K562 (cell line): Measurements from ENCODE around the gene BACH1. TPM values are rescaled to one million over a fixed set of nuclear protein-coding genes. Genes with fewer than 3 reads are reported as not detected.
A peak's percentile ranks its signal among the peaks of the same experiment; 100 is the strongest.

ENCODE experiments used
- AFF4 ChIP-seq: sonication (generic); formaldehyde crosslinking; IDR thresholded peaks from 2 replicates; pipeline ENCODE4 v1.8.0; 2023; ENCODE audit warnings: mild to moderate bottlenecking, missing genetic modification reagents
- C11orf30 ChIP-seq: fragments of 450-650 bp; IDR thresholded peaks from 2 replicates; pipeline ENCODE4 v1.6.1; 2016; ENCODE audit warnings: low read depth, mild to moderate bottlenecking
- CTCFL ChIP-seq: IDR thresholded peaks from 2 replicates; pipeline ENCODE4 v1.6.1; 2011; ENCODE audit warnings: borderline replicate concordance, low read depth, mild to moderate bottlenecking, moderate library complexity, low read length; ENCODE audit not compliant: insufficient read depth, poor library complexity, severe bottlenecking
- DPF2 ChIP-seq: fragments of 450-650 bp; IDR thresholded peaks from 2 replicates; pipeline ENCODE4 v1.6.1; 2016
- HNRNPLL ChIP-seq: fragments of 200-400 bp; formaldehyde crosslinking; IDR thresholded peaks from 2 replicates; pipeline ENCODE4 v1.6.1; 2017; ENCODE audit warnings: low read length, low read depth, mild to moderate bottlenecking; ENCODE audit not compliant: poor library complexity, severe bottlenecking
- KDM1A ChIP-seq, 2 experiments: fragments of 450-650 bp; IDR thresholded peaks; 2 replicates each; pipeline ENCODE4 v1.6.1; 2016; ENCODE audit warnings: mild to moderate bottlenecking in 2 of 2
- MAFK ChIP-seq: IDR thresholded peaks from 2 replicates; pipeline ENCODE4 v1.6.1; 2011; ENCODE audit warnings: low read length, improper control_type of control experiment
- MNT ChIP-seq, 2 experiments: fragments of 450-650 bp; conservative IDR thresholded peaks; 2 replicates each; pipeline ENCODE4 v1.6.1; 2017; ENCODE audit warnings: mild to moderate bottlenecking in 2 of 2, moderate library complexity in 2 of 2
- MYNN ChIP-seq, 2 experiments: sonication (generic); formaldehyde crosslinking in 1 of 2; IDR thresholded peaks; 2 replicates each; pipeline versions ENCODE4 v1.5.0 to v1.6.1; 2016 to 2020; ENCODE audit warnings: antibody characterized with exemption in 1 of 2, missing genetic modification reagents in 1 of 2
- NBN ChIP-seq: fragments of 450-650 bp; IDR thresholded peaks from 2 replicates; pipeline ENCODE4 v1.6.1; 2016; ENCODE audit warnings: low read depth, mild to moderate bottlenecking
- NFE2L1 ChIP-seq: fragments of 450-650 bp; IDR thresholded peaks from 2 replicates; pipeline ENCODE4 v1.6.1; 2016; ENCODE audit warnings: missing genetic modification characterization, low read depth, mild to moderate bottlenecking, missing compliant biosample characterization, moderate library complexity, borderline replicate concordance
- SMARCA4 ChIP-seq: fragments of 450-650 bp; IDR thresholded peaks from 2 replicates; pipeline ENCODE4 v1.6.1; 2016
- SUPT5H ChIP-seq: fragments of 450-650 bp; IDR thresholded peaks from 2 replicates; pipeline ENCODE4 v1.6.1; 2016
- ZNF280A ChIP-seq: fragments of 450-650 bp; IDR thresholded peaks from 2 replicates; pipeline ENCODE4 v1.6.1; 2018; ENCODE audit warnings: mild to moderate bottlenecking, low read depth; ENCODE audit not compliant: partially characterized antibody
- ZNF561 ChIP-seq: fragments of 450-650 bp; formaldehyde crosslinking; conservative IDR thresholded peaks from 2 replicates; pipeline ENCODE4 v1.4.0; 2020; ENCODE audit warnings: mild to moderate bottlenecking, moderate library complexity
- ZNF639 ChIP-seq, 2 experiments: fragments of 200-800 bp in 1 of 2; sonication (Bioruptor generic) in 1 of 2; sonication (generic) in 1 of 2; formaldehyde crosslinking in 1 of 2; IDR thresholded peaks in 1 of 2; conservative IDR thresholded peaks in 1 of 2; 2 replicates each; pipeline versions ENCODE4 v1.5.0 to v1.6.1; 2016 to 2020; ENCODE audit warnings: missing compliant biosample characterization in 1 of 2, missing genetic modification characterization in 1 of 2, missing genetic modification reagents in 1 of 2
- polyA plus RNA-seq, 8 experiments: library from polyadenylated mRNA; depleted of rRNA in 4 of 8; stranded (reverse) in 5 of 8; unstranded in 3 of 8; fragments of >200 nt; fragmentation: Nextera tagmentation in 2 of 8; fragmentation: Illumina TruSeq in 1 of 8; extraction: Ambion mirVana in 2 of 8; extraction: Trizol in 1 of 8; gene quantifications; 2 replicates each; pipeline versions ENCODE4 v1.2.1 to v1.2.3, GENCODE V29; 2011 to 2014; ENCODE audit warnings: inconsistent platforms in 1 of 8, missing spikeins in 1 of 8
- total RNA-seq, 7 experiments: library from RNA; depleted of rRNA in 6 of 7; stranded (reverse); fragments of >200 nt in 6 of 7; fragmentation: Illumina TruSeq in 2 of 7; extraction: Trizol in 2 of 7; gene quantifications; 2 replicates each; pipeline versions ENCODE4 v1.2.1 to v1.2.3, GENCODE V29; 2011 to 2021; ENCODE audit warnings: low replicate concordance in 1 of 7

BACH1 gene
- total and polyA plus RNA-seq, 9 of the 15 experiments (the other 6 are each of a cell fraction or from before 2014, with no cell fraction given) = 10.6 to 58.5 (median 28.6) TPM

GRCh38 chr21:29316029-29316742 lies 17.5 kb downstream of the BACH1 start (continued):
- TF ChIP-seq CTCFL = no peak
- TF ChIP-seq MAFK = peak; percentile 96
- TF ChIP-seq HNRNPLL = no peak
- TF ChIP-seq AFF4 (CRISPR knock-in tag) = no peak
- TF ChIP-seq SUPT5H = no peak
- no peak for TF ChIP-seq ZNF561 (CRISPR knock-in tag)
- TF ChIP-seq DPF2 = peak; percentile 95
- TF ChIP-seq SMARCA4 = peak; percentile 92
- peak; percentile 70 for TF ChIP-seq MYNN (IDR thresholded peaks at IDR 0.05)
- no peak for TF ChIP-seq MYNN (CRISPR knock-in tag; IDR thresholded peaks at IDR 0.05)
- peak; percentile 100 for TF ChIP-seq C11orf30
- peak; percentile 46 to 60; a peak in 2 of 4 replicates for TF ChIP-seq KDM1A (IDR thresholded peaks at IDR 0.05)
- TF ChIP-seq ZNF639 (CRISPR knock-in tag; conservative IDR thresholded peaks at IDR 0.05 in 1 of 2, IDR thresholded peaks at IDR 0.05 in 1 of 2) = peak in 1 of 2 experiments; percentile 66; a peak in 1 of 4 replicates
- peak; percentile 49; the same call in 1 of the 2 replicates for TF ChIP-seq NFE2L1 (tag)
- no peak for TF ChIP-seq ZNF280A
- TF ChIP-seq NBN = 0 out of 2 replicates have a peak, but pooled peaks have one; percentile 64
- TF ChIP-seq MNT (conservative IDR thresholded peaks at IDR 0.05) = peak; percentile 29 to 49; a peak in 3 of 4 replicates
- TF ChIP-seq, all 486 proteins: peak for 60
